H1 (cell line): Measurements from ENCODE around the gene PAPOLG.

ENCODE experiments used
- EP300 ChIP-seq, 2 experiments: IDR thresholded peaks; 1 replicate in 1 of 2; 2 replicates in 1 of 2; pipeline ENCODE4 v1.6.1; 2011 to 2012; ENCODE audit warnings: low read depth in 2 of 2, low read length in 2 of 2, mild to moderate bottlenecking in 2 of 2, borderline replicate concordance in 1 of 2, inconsistent platforms in 1 of 2, moderate library complexity in 1 of 2
- POLR2A ChIP-seq, 2 experiments: IDR thresholded peaks; 1 replicate in 1 of 2; 2 replicates in 1 of 2; pipeline ENCODE4 v1.6.1; 2011; ENCODE audit warnings: low read depth in 2 of 2, low read length in 2 of 2, mild to moderate bottlenecking in 2 of 2; ENCODE audit errors: control extremely low read depth in 1 of 2
- RFX5 ChIP-seq: IDR thresholded peaks from 2 replicates; pipeline ENCODE4 v1.6.1; 2011; ENCODE audit warnings: low read depth, low read length, improper control_type of control experiment, borderline replicate concordance
- SUZ12 ChIP-seq: fragments of 200-600 bp; sonication (generic); IDR thresholded peaks from 2 replicates; pipeline ENCODE4 v1.6.1; 2012; ENCODE audit warnings: mild to moderate bottlenecking, inconsistent platforms, low read length, moderate library complexity, mixed read lengths
- YY1 ChIP-seq: IDR thresholded peaks from 2 replicates; pipeline ENCODE4 v1.6.1; 2011; ENCODE audit warnings: low read depth, mild to moderate bottlenecking, low read length
- TF ChIP-seq, protein P1 (sequence below): IDR thresholded peaks from 2 replicates; pipeline ENCODE4 v1.6.1; 2011; ENCODE audit warnings: low read depth, mild to moderate bottlenecking, low read length; ENCODE audit not compliant: insufficient read depth
- TF ChIP-seq, protein P2 (sequence below), 3 experiments: IDR thresholded peaks; 1 replicate in 2 of 3; 2 replicates in 1 of 3; pipeline versions ENCODE4 v1.5.1 to v1.6.1; 2011; ENCODE audit warnings: low read length in 3 of 3, mild to moderate bottlenecking in 3 of 3, inconsistent platforms in 2 of 3, low read depth in 1 of 3, moderate library complexity in 1 of 3; ENCODE audit not compliant: insufficient read depth in 1 of 3; ENCODE audit errors: control extremely low read depth in 1 of 3

DNA sequence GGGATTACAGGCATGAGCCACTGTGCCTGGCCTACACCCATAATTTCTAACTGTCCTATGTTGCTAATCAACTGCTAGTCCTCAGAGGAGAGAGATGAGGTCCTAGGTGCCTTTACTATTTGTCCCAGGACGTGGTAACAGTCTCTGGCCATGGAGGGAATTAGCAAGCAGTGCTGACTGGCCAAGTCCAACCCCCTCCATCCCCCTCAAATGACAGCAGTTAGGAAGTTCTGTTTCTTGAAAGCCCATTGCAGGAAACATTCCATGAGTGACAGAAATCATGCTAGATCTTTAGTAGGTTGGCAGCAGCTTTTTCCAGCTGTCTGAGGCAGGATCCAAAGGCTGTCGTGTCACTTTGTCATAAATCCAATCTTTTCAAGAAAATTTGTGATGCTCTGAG lies 69.6 kb downstream of the PAPOLG start:
- TF ChIP-seq SUZ12 = no peak
- TF ChIP-seq RFX5 = no peak
- no peak for TF ChIP-seq POLR2A (IDR thresholded peaks at IDR 0.05; ENCODE audit: control extremely low read depth in 1 of 2, low read depth in 2 of 2, low read length in 2 of 2)
- TF ChIP-seq, protein P1, sequence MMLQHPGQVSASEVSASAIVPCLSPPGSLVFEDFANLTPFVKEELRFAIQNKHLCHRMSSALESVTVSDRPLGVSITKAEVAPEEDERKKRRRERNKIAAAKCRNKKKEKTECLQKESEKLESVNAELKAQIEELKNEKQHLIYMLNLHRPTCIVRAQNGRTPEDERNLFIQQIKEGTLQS = no peak
- no peak for TF ChIP-seq EP300 (IDR thresholded peaks at IDR 0.05; ENCODE audit: borderline replicate concordance in 1 of 2, low read depth in 2 of 2, low read length in 2 of 2)
- TF ChIP-seq YY1 = no peak
- TF ChIP-seq, protein P2, sequence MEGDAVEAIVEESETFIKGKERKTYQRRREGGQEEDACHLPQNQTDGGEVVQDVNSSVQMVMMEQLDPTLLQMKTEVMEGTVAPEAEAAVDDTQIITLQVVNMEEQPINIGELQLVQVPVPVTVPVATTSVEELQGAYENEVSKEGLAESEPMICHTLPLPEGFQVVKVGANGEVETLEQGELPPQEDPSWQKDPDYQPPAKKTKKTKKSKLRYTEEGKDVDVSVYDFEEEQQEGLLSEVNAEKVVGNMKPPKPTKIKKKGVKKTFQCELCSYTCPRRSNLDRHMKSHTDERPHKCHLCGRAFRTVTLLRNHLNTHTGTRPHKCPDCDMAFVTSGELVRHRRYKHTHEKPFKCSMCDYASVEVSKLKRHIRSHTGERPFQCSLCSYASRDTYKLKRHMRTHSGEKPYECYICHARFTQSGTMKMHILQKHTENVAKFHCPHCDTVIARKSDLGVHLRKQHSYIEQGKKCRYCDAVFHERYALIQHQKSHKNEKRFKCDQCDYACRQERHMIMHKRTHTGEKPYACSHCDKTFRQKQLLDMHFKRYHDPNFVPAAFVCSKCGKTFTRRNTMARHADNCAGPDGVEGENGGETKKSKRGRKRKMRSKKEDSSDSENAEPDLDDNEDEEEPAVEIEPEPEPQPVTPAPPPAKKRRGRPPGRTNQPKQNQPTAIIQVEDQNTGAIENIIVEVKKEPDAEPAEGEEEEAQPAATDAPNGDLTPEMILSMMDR (IDR thresholded peaks at IDR 0.05; ENCODE audit: control extremely low read depth in 1 of 3, insufficient read depth in 1 of 3, low read depth in 1 of 3, low read length in 3 of 3) = no peak
